ENCODE data around the gene C6orf47. TPM values are rescaled to one million over a fixed set of nuclear protein-coding genes. Genes with fewer than 3 reads are reported as not detected.

C6orf47 gene
- total RNA-seq, 1 donor from 2014 or later, result 21.5 TPM

- H3K27ac Mint-ChIP-seq (ENCODE audit: unreplicated experiment), result peak overlapping the region; percentile 31
Measured at GRCh38 chr6:31632279-31632946, 28.2 kb downstream of the C6orf47 start.

GRCh38 chr6:31631681-31632278 is 28.8 kb downstream of the C6orf47 start:
- H3K27ac Mint-ChIP-seq (ENCODE audit: unreplicated experiment), result no peak overlapping the region
- H3K9me3 Mint-ChIP-seq (ENCODE audit: unreplicated experiment), result no peaks in the 10 kb centered on the region
- peaks cover 53% of the 10 kb centered on the region for H3K36me3 Mint-ChIP-seq (ENCODE audit: unreplicated experiment)
- no peak for DNase-seq (ENCODE audit: extremely low spot score, unreplicated experiment)
- TF ChIP-seq CTCF (IDR thresholded peaks at IDR 0.05), result no peak
- H3K4me3 Mint-ChIP-seq (ENCODE audit: unreplicated experiment), result no peak overlapping the region
- peaks cover 2% of the 10 kb centered on the region for H3K4me1 Mint-ChIP-seq (ENCODE audit: unreplicated experiment)
- no peaks in the 10 kb centered on the region for H3K27me3 Mint-ChIP-seq (ENCODE audit: unreplicated experiment)

More at GRCh38 chr6:31632279-31632946, 28.2 kb downstream of the C6orf47 start:
- DNase-seq (ENCODE audit: extremely low spot score, unreplicated experiment), result no peak
- Mint-ChIP-seq H3K9me3 (ENCODE audit: unreplicated experiment) (no peaks in the 10 kb centered on the region), H3K36me3 (ENCODE audit: unreplicated experiment) (peaks cover 52% of the 10 kb centered on the region), H3K4me3 (ENCODE audit: unreplicated experiment) (no peak overlapping the region), H3K27me3 (ENCODE audit: unreplicated experiment) (no peaks in the 10 kb centered on the region), H3K4me1 (ENCODE audit: unreplicated experiment) (peaks cover 2% of the 10 kb centered on the region)
- TF ChIP-seq CTCF (IDR thresholded peaks at IDR 0.05), result no peak

- peaks cover 55% of the 10 kb centered on the region for H3K36me3 Mint-ChIP-seq (ENCODE audit: unreplicated experiment)
- no peak overlapping the region for H3K27ac Mint-ChIP-seq (ENCODE audit: unreplicated experiment)
- peaks cover 2% of the 10 kb centered on the region for H3K4me1 Mint-ChIP-seq (ENCODE audit: unreplicated experiment)
Measured at GRCh38 chr6:31631209-31631608, 29.4 kb downstream of the C6orf47 start.

GRCh38 chr6:31630177-31630934 is 30.2 kb downstream of the C6orf47 start:
- peaks cover 2% of the 10 kb centered on the region for H3K4me1 Mint-ChIP-seq (ENCODE audit: unreplicated experiment)
- H3K36me3 Mint-ChIP-seq (ENCODE audit: unreplicated experiment), result peaks cover 56% of the 10 kb centered on the region
- H3K27ac Mint-ChIP-seq (ENCODE audit: unreplicated experiment), result no peak overlapping the region
- H3K27me3 Mint-ChIP-seq (ENCODE audit: unreplicated experiment), result no peaks in the 10 kb centered on the region
- H3K4me3 Mint-ChIP-seq (ENCODE audit: unreplicated experiment), result no peak overlapping the region
- H3K9me3 Mint-ChIP-seq (ENCODE audit: unreplicated experiment), result no peaks in the 10 kb centered on the region
- no peak for TF ChIP-seq CTCF (IDR thresholded peaks at IDR 0.05)
- no peak for DNase-seq (ENCODE audit: extremely low spot score, unreplicated experiment)

More at GRCh38 chr6:31631209-31631608, 29.4 kb downstream of the C6orf47 start:
- DNase-seq (ENCODE audit: extremely low spot score, unreplicated experiment), result no peak
- Mint-ChIP-seq H3K4me3 (ENCODE audit: unreplicated experiment) (no peak overlapping the region), H3K27me3 (ENCODE audit: unreplicated experiment) (no peaks in the 10 kb centered on the region), H3K9me3 (ENCODE audit: unreplicated experiment) (no peaks in the 10 kb centered on the region)
- no peak for TF ChIP-seq CTCF (IDR thresholded peaks at IDR 0.05)

GRCh38 chr6:31629014-31629413 is 31.6 kb downstream of the C6orf47 start:
- Mint-ChIP-seq H3K27ac (ENCODE audit: unreplicated experiment) (no peak overlapping the region), H3K4me1 (ENCODE audit: unreplicated experiment) (peaks cover 1% of the 10 kb centered on the region), H3K36me3 (ENCODE audit: unreplicated experiment) (peaks cover 59% of the 10 kb centered on the region)

More at GRCh38 chr6:31629014-31629413, 31.6 kb downstream of the C6orf47 start:
- Mint-ChIP-seq H3K27me3 (ENCODE audit: unreplicated experiment) (no peaks in the 10 kb centered on the region), H3K4me3 (ENCODE audit: unreplicated experiment) (no peak overlapping the region), H3K9me3 (ENCODE audit: unreplicated experiment) (no peaks in the 10 kb centered on the region)
- no peak for DNase-seq (ENCODE audit: extremely low spot score, unreplicated experiment)
- no peak for TF ChIP-seq CTCF (IDR thresholded peaks at IDR 0.05)

All from osteocyte (in vitro differentiated cells).